ENCODE measurements around the gene PPIE.

PPIE gene

DNA sequence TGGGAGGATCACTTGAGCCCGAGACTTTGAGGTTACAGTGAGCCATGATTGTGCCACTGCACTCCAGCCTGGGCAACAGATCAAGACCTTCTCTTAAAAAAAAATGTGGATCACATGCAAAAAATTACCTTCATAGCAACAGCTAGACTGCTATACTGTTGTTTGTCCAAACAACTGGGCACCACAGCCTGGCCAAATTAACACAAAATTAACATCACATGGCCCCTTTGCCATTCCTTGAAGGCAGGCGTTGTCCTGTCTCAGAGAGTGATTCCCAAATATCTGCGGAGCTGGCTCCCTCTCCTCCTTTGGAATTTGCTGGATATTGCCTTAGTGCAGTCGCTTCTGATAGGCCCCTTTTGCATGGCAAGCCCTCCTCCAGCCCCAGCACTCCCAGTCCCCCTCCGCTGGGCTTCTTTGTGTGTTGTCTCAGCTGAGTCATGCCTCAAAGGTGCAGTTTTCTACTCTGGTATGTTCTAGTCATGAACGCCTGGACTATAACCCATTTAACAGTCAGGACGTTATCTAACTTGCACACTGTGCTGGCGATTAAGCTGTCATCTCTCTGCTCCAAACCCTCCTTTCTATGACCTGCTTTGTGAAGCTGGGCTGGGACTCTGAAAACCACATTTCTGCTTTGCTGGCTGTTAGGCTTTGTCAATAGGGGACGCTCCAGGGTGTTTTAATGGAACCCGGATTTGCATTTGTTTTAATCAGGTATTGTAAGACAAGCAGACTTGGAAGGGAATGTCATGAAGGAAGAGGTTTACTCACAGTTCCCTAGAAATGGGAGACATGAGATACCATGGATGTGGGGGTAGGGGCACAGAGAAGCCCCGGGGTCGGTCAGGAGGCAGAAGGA is 27.3 kb upstream of the PPIE start:
- Histone ChIP-seq H2BK5ac (ENCODE audit: low read length) (no peak overlapping the region), H4K8ac (ENCODE audit: low read depth, low read length) (no peak overlapping the region), H3K4me3 (ENCODE audit: low read length) (no peak overlapping the region), H3K79me2 (ENCODE audit: control insufficient read depth, insufficient read depth, low read length) (no peaks in the 10 kb centered on the region), H3K27ac (ENCODE audit: low read depth, low read length) (no peak overlapping the region), H3K9ac (ENCODE audit: low read length) (no peak overlapping the region), H3K27me3 (ENCODE audit: insufficient read depth, low read length, poor library complexity) (peaks cover 38% of the 10 kb centered on the region), H3K4ac (ENCODE audit: low read depth, low read length) (no peak overlapping the region), H3K23ac (ENCODE audit: low read length) (no peak overlapping the region), H3K4me1 (ENCODE audit: control insufficient read depth, low read depth, low read length) (no peaks in the 10 kb centered on the region), H2BK120ac (ENCODE audit: low read depth, low read length) (no peak overlapping the region), H3K4me2 (ENCODE audit: low read length) (no peak overlapping the region), H3K56ac (ENCODE audit: low read length) (no peak overlapping the region), H3K79me1 (ENCODE audit: low read length) (no peaks in the 10 kb centered on the region), H3K36me3 (ENCODE audit: control insufficient read depth, insufficient read depth, low read length) (no peaks in the 10 kb centered on the region), H4K5ac (ENCODE audit: low read length) (no peak overlapping the region), H3K18ac (ENCODE audit: low read length) (no peak overlapping the region), H2AK5ac (ENCODE audit: low read length) (no peak overlapping the region), H2BK15ac (replicated peaks; ENCODE audit: low read depth) (no peak overlapping the region)
- DNase-seq: peak; percentile 58
- WGBS (ENCODE audit: extremely low coverage, insufficient coverage, low lambda C conversion rate): no CpG with 5 or more reads among the region's 12 CpGs

DNA sequence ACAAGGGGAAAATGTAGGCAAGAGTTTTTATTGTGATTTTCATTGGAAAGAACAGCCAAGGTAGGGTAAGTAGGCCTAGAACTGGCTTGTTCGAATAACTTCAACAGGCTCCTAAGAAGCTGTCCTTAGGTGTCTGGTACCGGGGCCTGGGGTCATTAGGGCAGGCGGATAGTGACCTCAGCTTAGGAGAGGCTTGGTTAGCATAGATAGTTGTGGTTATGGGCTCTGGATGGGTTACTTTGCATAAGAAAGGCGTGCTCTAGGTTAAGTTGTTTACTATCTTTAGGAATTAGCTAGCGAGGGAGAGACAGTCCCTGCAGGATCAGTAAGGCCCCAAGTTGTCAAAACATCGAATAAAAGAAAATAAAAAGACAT is 26.7 kb upstream of the PPIE start:
- peak; percentile 82 for DNase-seq
- H3K4ac ChIP-seq (ENCODE audit: low read depth, low read length): no peak overlapping the region
- no peak overlapping the region for H3K27ac ChIP-seq (ENCODE audit: low read depth, low read length)
- no peaks in the 10 kb centered on the region for H3K79me1 ChIP-seq (ENCODE audit: low read length)
- H2BK5ac ChIP-seq (ENCODE audit: low read length): no peak overlapping the region
- no peak overlapping the region for H3K56ac ChIP-seq (ENCODE audit: low read length)
- H3K18ac ChIP-seq (ENCODE audit: low read length): no peak overlapping the region
- H3K4me1 ChIP-seq (ENCODE audit: control insufficient read depth, low read depth, low read length): no peaks in the 10 kb centered on the region
- no peak overlapping the region for H4K8ac ChIP-seq (ENCODE audit: low read depth, low read length)
- no peaks in the 10 kb centered on the region for H3K79me2 ChIP-seq (ENCODE audit: control insufficient read depth, insufficient read depth, low read length)
- no peak overlapping the region for H3K4me3 ChIP-seq (ENCODE audit: low read length)
- no peaks in the 10 kb centered on the region for H3K36me3 ChIP-seq (ENCODE audit: control insufficient read depth, insufficient read depth, low read length)
- no peak overlapping the region for H2BK15ac ChIP-seq (replicated peaks; ENCODE audit: low read depth)
- no peak overlapping the region for H2BK120ac ChIP-seq (ENCODE audit: low read depth, low read length)
- no peak overlapping the region for H3K4me2 ChIP-seq (ENCODE audit: low read length)
- no peak overlapping the region for H3K23ac ChIP-seq (ENCODE audit: low read length)
- H4K5ac ChIP-seq (ENCODE audit: low read length): no peak overlapping the region
- no peak overlapping the region for H3K9ac ChIP-seq (ENCODE audit: low read length)
- WGBS (ENCODE audit: extremely low coverage, insufficient coverage, low lambda C conversion rate): no CpG with 5 or more reads among the region's 6 CpGs
- no peak overlapping the region for H2AK5ac ChIP-seq (ENCODE audit: low read length)
- H3K27me3 ChIP-seq (ENCODE audit: insufficient read depth, low read length, poor library complexity): peaks cover 38% of the 10 kb centered on the region

DNA sequence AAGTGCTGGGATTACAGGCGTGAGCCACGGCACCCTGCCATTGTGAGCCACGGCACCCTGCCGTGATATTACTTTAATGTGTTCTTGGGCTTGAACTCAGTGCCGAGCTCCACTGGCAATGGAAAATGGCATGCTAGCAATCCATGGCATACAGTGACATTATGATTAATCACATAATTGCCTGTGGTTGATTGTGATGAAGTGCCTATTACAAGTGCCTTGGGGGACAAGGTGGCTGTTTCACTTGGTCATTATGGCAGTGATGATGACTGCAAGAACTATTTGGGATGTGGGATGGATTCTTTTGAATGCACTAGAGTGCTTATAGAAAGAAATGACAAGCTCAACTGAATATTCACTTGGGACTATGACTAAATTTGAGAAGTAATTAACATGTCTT is 25.1 kb upstream of the PPIE start:
- H2BK120ac ChIP-seq (ENCODE audit: low read depth, low read length): no peak overlapping the region
- H3K4me3 ChIP-seq (ENCODE audit: low read length): no peak overlapping the region
- DNase-seq: no peak
- no peaks in the 10 kb centered on the region for H3K36me3 ChIP-seq (ENCODE audit: control insufficient read depth, insufficient read depth, low read length)
- H4K5ac ChIP-seq (ENCODE audit: low read length): no peak overlapping the region
- no peak overlapping the region for H3K27ac ChIP-seq (ENCODE audit: low read depth, low read length)
- H3K4me2 ChIP-seq (ENCODE audit: low read length): no peak overlapping the region
- no peak overlapping the region for H3K9ac ChIP-seq (ENCODE audit: low read length)
- no CpG with 5 or more reads among the region's 5 CpGs for WGBS (ENCODE audit: extremely low coverage, insufficient coverage, low lambda C conversion rate)
- H3K27me3 ChIP-seq (ENCODE audit: insufficient read depth, low read length, poor library complexity): peaks cover 45% of the 10 kb centered on the region
- no peak overlapping the region for H3K23ac ChIP-seq (ENCODE audit: low read length)
- no peaks in the 10 kb centered on the region for H3K79me2 ChIP-seq (ENCODE audit: control insufficient read depth, insufficient read depth, low read length)
- H3K4ac ChIP-seq (ENCODE audit: low read depth, low read length): no peak overlapping the region
- no peak overlapping the region for H3K56ac ChIP-seq (ENCODE audit: low read length)
- no peak overlapping the region for H2BK5ac ChIP-seq (ENCODE audit: low read length)
- no peaks in the 10 kb centered on the region for H3K4me1 ChIP-seq (ENCODE audit: control insufficient read depth, low read depth, low read length)
- no peak overlapping the region for H3K18ac ChIP-seq (ENCODE audit: low read length)
- no peak overlapping the region for H2BK15ac ChIP-seq (replicated peaks; ENCODE audit: low read depth)
- H4K8ac ChIP-seq (ENCODE audit: low read depth, low read length): no peak overlapping the region
- no peak overlapping the region for H2AK5ac ChIP-seq (ENCODE audit: low read length)
- H3K79me1 ChIP-seq (ENCODE audit: low read length): no peaks in the 10 kb centered on the region

DNA sequence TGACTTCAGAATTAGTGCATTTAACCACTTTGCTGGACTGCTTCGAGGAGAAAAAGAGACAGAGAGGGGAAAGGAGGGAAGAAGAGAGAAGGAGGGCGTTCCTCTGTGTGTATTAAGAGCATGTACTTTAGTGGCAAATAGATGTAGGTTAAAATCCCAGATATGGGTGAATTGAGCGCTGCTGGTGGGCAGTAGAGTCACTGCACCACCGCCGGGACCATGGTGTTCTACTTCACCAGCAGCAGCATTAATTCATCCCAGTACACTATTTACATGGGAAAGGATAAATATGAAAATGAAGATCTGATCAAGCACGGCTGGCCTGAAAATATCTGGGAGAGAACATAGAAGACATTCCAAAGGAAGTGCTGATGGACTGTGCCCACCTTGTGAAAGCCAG is 20.9 kb upstream of the PPIE start:
- no peak overlapping the region for H3K9ac ChIP-seq (ENCODE audit: low read length)
- no peak overlapping the region for H2AK5ac ChIP-seq (ENCODE audit: low read length)
- no peak overlapping the region for H2BK5ac ChIP-seq (ENCODE audit: low read length)
- no peak overlapping the region for H3K27ac ChIP-seq (ENCODE audit: low read depth, low read length)
- no peaks in the 10 kb centered on the region for H3K79me1 ChIP-seq (ENCODE audit: low read length)
- no peak overlapping the region for H3K4me3 ChIP-seq (ENCODE audit: low read length)
- DNase-seq: no peak
- peaks cover 34% of the 10 kb centered on the region for H3K27me3 ChIP-seq (ENCODE audit: insufficient read depth, low read length, poor library complexity)
- no peak overlapping the region for H4K5ac ChIP-seq (ENCODE audit: low read length)
- H3K4me2 ChIP-seq (ENCODE audit: low read length): no peak overlapping the region
- H3K18ac ChIP-seq (ENCODE audit: low read length): no peak overlapping the region
- H2BK15ac ChIP-seq (replicated peaks; ENCODE audit: low read depth): no peak overlapping the region
- no peak overlapping the region for H2BK120ac ChIP-seq (ENCODE audit: low read depth, low read length)
- no peak overlapping the region for H3K4ac ChIP-seq (ENCODE audit: low read depth, low read length)
- no peak overlapping the region for H4K8ac ChIP-seq (ENCODE audit: low read depth, low read length)
- no peak overlapping the region for H3K23ac ChIP-seq (ENCODE audit: low read length)
- no peaks in the 10 kb centered on the region for H3K36me3 ChIP-seq (ENCODE audit: control insufficient read depth, insufficient read depth, low read length)
- H3K4me1 ChIP-seq (ENCODE audit: control insufficient read depth, low read depth, low read length): no peaks in the 10 kb centered on the region
- no peak overlapping the region for H3K56ac ChIP-seq (ENCODE audit: low read length)
- no CpG with 5 or more reads among the region's 6 CpGs for WGBS (ENCODE audit: extremely low coverage, insufficient coverage, low lambda C conversion rate)
- H3K79me2 ChIP-seq (ENCODE audit: control insufficient read depth, insufficient read depth, low read length): no peaks in the 10 kb centered on the region

DNA sequence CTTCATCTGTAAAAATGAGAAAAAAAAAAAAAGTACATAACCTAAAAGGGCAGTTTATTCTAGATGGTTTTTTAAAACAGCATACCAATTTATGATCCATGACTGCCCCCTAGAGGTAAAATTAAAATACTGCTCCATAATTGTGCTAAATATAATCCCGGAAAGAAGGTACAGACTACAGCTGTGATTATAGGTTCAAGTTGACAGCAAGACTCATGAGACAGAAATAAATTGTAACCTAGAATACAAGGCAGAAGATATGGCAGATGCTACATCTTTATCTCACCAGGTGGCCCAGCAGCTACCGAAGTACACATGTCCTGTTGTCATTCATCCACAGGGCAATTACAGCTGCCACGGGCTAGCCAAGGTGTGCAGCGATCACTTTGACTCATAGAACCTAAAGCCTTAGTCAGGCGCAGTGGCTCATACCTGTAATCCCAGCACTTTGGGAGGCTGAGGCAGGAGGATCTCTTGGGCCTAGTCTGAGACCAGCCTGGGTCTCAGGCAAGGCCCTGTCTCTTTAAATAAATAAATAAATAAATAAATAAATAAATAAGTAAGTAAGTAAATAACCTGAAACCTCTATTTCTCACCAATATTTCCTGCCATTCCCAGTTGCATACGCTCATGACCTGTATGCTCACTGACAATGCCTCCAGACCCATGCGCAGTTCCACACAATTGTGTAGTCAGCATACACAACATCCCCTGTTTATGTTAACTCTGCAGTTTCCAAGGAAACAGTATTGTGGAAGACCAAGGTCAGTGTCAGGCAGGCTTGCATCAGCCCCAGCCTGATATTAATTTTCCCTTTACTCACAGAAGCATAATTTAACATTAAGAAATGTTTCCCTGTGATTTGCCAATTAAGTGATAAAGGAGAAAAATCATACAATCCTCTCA is 18.3 kb upstream of the PPIE start:
- Histone ChIP-seq H3K23ac (ENCODE audit: low read length) (no peak overlapping the region), H3K27ac (ENCODE audit: low read depth, low read length) (no peak overlapping the region), H3K4me1 (ENCODE audit: control insufficient read depth, low read depth, low read length) (no peaks in the 10 kb centered on the region), H3K9ac (ENCODE audit: low read length) (no peak overlapping the region), H4K8ac (ENCODE audit: low read depth, low read length) (no peak overlapping the region), H3K27me3 (ENCODE audit: insufficient read depth, low read length, poor library complexity) (peaks cover 22% of the 10 kb centered on the region), H3K18ac (ENCODE audit: low read length) (no peak overlapping the region), H3K79me2 (ENCODE audit: control insufficient read depth, insufficient read depth, low read length) (no peaks in the 10 kb centered on the region), H3K4ac (ENCODE audit: low read depth, low read length) (no peak overlapping the region), H2BK15ac (replicated peaks; ENCODE audit: low read depth) (no peak overlapping the region), H2AK5ac (ENCODE audit: low read length) (no peak overlapping the region), H2BK120ac (ENCODE audit: low read depth, low read length) (no peak overlapping the region), H4K5ac (ENCODE audit: low read length) (no peak overlapping the region), H2BK5ac (ENCODE audit: low read length) (no peak overlapping the region), H3K4me3 (ENCODE audit: low read length) (no peak overlapping the region), H3K4me2 (ENCODE audit: low read length) (no peak overlapping the region), H3K56ac (ENCODE audit: low read length) (no peak overlapping the region), H3K36me3 (ENCODE audit: control insufficient read depth, insufficient read depth, low read length) (no peaks in the 10 kb centered on the region), H3K79me1 (ENCODE audit: low read length) (no peaks in the 10 kb centered on the region)
- DNase-seq: peak; percentile 52
- no CpG with 5 or more reads among the region's 7 CpGs for whole genome bisulfite sequencing (ENCODE audit: extremely low coverage, insufficient coverage, low lambda C conversion rate)
